Measurements from ENCODE around the gene FBXL13.
A peak's percentile ranks its signal among the peaks of the same experiment; 100 is the strongest.
"Not testable (repeated sequence)": the region's sequence is repeated elsewhere in the genome, so short reads cannot be mapped to it uniquely, and the experiment has no call there.

FBXL13 gene

DNA sequence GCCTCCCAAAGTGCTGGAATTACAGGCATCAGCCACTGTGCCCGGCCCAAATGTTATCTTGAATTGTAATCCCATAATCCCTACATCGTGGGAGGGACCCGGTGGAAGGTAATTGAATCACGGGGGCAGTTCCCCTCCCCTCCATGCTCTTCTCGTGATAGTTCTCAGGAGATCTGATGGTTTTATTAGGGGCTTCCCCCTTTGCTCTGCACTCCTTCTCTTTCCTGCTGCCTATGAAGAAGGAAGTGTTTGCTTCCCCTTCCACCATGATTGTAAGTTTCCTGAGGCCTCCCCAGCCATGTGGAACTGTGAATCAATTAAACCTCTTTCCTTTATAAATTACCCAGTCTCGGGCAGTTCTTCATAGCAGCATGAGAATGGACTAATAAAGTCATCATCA, 3.6 kb upstream of the FBXL13 start:
- not testable (repeated sequence) for DNase-seq

DNA sequence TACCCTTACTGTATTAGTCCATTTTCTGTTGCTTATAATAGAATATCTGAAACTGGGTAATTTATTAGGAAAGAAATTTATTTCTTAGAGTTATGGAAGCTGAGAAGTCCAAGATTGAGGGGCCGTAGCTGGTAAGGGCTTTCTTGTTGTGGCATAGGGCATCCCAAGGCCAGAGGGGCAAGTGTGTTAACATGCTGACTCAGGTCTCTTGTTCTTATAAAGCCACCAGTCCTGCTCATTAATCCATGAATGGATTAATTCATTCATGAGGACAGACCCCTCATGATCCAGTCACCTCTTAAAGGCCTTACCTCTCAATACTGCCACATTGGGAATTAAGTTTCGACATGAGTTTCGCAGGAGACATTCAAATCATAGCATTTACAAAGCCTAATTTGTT, 2.7 kb upstream of the FBXL13 start:
- no peak for DNase-seq

DNA sequence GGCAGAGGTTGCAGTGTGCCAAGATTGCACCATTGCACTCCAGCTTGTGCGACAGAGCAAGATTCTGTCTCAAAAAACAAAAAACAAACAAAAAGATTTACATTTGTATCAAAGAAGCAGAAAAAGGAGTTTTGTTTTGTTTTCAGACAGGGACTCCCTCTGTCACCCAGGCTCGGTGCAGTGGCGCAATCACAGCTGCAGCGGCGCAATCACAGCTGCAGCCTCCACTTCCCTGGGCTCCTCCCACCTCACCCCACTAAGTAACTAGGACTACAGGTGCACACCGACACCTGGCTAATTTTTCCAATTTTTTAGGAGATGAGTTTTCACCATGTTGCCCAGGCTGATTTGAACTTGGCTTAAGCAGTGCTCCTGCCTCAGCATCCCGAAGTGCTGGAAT, 2.2 kb upstream of the FBXL13 start:
- no peak for DNase-seq

DNA sequence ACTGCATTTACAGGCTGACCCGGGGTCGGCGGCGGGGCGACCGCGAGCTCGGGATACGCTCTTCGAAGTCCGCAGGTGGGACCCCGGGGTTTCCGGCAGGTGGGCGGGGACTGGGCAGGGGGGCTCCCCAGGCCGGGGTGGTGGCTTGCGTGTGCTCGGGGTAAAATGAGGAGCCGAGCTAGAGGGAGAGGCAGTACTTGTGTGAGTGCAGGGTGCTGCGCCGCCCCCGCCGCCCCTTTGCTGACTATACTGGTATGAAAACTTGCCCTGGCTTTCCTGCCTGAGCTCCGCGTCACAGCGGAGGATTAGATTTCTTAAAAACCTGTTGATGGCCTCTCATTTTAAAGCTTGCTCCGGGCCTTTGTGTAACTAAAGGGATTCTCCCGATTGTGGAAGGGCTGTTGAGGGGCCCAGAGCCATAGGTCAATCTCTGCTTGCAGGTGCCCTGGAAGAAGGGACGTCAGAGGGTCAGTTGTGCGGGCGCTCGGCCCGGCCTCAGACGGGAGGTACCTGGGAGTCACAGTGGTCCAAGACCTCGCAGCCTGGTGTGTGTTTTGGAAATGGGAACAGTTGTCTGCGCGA, 832 bp upstream of the FBXL13 start:
- no peak for DNase-seq

DNA sequence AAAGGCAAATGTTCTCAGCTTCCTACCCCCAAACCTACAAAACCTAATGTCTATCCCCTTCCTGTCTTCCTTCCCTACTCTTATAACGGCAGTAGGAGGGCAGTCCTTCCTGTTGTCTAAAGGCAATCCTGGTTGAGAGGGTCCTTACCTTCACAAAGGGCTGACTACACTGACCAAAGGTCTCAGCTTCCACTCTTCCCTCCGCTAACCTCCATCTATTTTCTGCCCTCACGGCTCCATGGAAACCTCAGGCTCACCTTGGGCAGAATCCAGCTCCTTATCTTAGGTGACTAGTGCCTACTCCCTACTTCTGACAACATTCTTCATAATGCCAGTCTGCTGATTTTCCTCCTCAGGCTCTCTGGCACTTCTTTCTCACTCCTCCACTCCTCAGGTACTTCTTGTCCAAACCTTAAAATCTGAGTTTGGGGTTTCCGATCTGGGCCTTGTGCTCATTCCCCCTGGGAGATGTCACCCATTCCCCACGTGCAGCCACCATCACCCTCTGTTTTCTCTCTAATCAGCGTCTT, 542 bp downstream of the FBXL13 start:
- no peak for DNase-seq

DNA sequence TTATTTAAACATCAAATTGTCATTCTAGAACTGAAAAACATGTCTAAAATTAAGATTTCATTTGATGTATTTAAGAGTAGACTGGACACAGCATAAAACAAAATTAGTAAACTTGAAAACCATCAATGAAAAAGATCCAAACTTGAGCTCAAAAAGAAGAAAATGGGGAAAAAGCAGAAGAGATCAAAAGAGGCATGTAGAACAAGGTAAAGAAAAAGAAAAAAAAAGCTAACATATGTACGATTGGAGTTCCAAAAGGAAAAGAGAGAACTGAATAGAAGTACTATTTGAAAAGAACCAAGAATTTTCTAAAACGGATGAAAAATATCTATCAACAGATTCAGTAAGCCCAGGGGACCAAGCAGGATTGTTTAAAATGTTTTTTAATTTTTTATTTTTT, 3.6 kb downstream of the FBXL13 start:
- no peak for DNase-seq

DNA sequence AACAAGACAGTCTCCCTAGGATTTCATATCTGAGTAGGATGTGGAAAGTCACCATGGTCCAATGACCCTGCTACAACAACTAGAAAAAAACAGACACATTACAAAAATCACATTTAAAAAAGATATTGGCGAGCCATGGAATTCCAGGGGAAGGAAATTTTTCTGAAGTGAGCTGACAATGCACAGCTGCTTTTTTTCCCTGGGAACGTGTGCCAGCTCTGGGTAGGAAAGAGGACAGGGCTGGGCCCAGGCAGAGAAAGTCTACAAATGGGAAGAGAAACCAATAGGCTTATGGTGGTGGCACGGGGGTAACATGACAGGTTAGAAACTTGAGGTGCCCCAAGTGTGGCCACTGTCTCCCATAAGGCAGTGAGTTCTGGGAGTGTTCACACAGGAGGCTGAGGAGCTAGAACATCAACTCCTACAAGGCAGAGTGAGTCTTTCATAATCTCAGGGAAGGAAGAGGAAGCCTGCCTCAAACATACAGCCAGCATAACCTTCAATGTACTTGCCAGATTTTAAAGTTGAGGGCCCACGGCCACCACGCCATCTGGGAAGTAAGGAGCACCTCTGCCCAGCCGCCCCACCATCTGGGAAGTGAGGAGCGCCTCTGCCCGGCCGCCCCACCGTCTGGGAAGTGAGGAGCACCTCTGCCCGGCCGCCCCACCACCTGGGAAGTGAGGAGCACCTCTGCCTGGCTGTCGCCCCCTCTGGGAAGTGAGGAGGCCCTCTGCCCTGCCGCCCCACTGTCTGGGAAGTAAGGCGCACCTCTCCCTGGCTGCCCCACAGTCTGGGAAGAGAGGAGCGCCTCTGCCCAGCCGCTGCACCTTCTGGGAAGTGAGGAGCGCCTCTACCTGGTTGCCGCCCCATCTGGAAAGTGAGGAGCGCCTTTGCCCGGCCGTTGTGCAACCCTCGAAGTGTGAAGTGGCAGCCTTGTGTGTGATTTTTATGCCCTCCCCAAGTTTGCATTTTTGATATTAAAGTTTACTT, 5.9 kb downstream of the FBXL13 start:
- no peak for DNase-seq

DNA sequence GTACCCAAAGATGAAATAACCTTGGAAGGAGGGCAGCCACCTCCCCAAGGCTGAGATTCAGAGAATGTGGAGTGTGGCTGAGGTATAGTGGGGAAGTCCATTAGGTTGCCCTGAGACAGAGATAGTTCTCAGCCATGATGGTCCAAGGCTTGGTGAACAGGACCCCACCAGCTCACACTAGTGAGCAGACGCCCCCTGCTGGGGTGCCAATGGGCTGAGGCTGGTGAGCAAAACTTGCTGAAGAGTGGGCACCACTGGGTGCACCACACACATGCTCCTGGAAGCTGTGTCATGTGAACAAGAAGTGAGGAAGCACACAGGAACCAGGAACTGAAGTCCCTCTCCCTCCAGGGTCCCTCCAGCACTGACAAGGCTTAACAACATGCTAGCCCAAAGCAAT, 8.9 kb downstream of the FBXL13 start:
- DNase-seq: peak; percentile 23

DNA sequence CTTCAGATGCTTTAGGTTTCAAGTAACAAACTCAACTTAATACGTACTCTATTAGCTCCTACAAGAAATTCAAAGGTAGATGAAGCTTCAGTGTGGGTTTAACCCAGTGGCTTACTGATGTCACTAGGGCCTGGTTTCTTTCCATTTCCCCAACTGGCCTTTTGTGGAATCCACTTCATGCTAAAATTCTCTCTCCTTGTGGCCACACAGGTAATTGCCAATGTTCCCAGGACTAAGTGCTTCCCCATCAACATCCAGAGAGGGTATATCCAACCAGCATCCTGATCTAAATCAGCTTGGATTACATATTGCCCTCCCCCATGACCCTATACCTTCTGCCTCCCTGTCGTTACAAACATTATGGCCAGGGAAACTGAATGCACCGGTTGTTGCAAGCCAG, 10.7 kb downstream of the FBXL13 start:
- no peak for DNase-seq

DNA sequence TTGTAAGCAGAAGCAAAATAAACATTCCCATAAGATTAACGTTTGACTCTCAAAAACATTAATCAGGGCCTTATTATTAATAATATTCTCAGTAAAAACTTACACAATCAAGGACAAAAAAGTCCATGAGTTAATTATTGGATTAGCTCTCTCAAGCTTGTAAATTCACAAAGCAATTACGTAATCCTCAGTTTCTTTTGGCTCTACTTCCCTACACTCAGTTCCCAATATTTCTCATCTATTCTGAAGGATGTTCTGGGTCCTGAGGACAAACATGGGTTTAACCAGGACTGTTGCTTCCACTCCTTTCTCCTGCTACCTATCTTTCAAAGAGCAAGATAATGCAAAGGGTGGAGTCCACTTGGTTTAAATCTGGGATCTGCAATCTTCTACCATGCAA, 15.1 kb downstream of the FBXL13 start:
- DNase-seq: no peak

DNA sequence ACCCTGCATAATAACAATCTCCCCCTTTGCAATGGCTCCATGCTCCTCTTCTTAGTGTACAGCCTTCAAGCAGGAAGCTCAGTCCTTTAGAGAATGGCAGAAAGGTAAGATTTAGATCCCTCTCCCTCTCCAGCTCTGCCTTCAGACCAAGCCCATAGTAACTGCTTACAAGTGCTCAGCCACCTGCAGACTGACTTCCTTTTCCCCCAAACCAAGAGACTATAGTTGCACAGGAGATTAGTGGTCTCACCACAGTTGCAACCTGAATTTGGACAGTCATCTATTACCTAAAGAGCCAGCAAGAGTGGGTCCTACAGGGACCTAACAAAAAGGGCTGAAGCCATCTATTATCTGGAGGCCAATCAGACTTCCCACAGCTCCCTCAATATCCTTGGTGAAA, 16.5 kb downstream of the FBXL13 start:
- no peak for DNase-seq

DNA sequence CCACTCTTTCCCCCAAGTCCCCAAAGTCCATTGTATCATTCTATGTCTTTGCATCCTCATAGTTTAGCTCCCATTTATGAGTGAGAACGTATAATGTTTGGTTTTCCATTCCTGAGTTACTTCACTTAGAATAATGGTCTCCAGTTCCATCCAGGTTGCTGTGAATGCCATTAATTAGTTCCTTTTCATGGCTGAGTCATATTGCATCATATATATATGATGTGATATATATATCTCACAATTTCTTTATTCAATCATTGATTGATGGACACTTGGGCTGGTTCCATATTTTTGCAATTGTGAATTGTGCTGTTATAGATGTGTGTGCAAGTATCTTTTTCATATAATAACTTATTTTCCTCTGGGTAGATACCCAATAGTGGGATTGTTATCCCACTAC, 18.6 kb downstream of the FBXL13 start:
- DNase-seq: not testable (repeated sequence)

DNA sequence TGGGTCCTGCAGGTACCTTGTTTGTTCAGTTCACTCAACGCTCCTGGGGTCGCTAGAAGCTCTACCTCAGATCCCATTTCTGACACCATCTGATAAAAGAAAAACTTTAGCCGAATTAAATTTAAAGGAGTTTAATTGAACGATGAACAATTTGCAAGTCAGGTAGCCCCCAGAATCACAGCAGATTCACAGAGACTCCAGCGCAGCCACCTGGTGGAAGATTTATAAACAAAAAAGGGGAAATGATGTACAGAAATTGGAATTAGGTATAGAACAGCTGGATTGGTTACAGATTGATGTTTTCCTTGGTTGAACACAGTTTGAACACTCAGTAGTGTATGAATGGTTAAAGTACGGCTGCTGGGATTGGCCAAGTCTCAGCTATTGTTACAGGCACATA, 23.1 kb downstream of the FBXL13 start:
- no peak for DNase-seq

DNA sequence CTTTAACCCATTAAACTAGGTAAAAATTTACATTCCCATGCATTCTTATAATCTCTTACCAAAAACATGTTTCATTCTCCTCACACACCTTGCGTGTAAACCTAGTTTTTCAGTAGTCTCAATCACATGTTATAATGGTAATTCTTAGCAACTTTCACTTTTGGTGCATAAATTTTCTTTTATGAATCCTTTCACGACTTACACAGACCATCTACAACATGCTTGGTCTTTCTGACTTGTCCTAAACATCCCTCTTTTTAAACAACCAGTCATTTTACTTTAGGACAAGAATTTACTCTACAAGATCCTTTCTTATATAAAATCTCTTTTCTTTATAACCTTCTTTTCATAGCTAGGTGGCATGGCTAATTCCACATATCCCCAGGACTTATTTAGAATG, 25.8 kb downstream of the FBXL13 start:
- DNase-seq: no peak

DNA sequence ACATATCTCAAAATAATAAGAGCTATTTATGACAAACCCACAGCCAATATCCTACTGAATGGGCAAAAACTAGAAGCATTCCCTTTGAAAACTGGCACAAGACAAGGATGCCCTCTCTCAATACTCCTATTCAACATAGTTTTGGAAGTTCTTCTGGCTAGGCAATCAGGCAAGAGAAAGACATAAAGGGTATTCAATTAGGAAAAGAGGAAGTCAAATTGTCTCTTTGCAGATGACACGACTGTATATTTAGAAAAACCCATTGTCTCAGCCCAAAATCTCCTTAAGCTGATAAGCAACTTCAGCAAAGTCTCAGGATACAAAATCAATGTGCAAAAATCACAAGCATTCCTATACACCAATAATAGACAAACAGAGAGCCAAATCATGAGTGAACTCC, 32.8 kb downstream of the FBXL13 start:
- DNase-seq: not testable (repeated sequence)

DNA sequence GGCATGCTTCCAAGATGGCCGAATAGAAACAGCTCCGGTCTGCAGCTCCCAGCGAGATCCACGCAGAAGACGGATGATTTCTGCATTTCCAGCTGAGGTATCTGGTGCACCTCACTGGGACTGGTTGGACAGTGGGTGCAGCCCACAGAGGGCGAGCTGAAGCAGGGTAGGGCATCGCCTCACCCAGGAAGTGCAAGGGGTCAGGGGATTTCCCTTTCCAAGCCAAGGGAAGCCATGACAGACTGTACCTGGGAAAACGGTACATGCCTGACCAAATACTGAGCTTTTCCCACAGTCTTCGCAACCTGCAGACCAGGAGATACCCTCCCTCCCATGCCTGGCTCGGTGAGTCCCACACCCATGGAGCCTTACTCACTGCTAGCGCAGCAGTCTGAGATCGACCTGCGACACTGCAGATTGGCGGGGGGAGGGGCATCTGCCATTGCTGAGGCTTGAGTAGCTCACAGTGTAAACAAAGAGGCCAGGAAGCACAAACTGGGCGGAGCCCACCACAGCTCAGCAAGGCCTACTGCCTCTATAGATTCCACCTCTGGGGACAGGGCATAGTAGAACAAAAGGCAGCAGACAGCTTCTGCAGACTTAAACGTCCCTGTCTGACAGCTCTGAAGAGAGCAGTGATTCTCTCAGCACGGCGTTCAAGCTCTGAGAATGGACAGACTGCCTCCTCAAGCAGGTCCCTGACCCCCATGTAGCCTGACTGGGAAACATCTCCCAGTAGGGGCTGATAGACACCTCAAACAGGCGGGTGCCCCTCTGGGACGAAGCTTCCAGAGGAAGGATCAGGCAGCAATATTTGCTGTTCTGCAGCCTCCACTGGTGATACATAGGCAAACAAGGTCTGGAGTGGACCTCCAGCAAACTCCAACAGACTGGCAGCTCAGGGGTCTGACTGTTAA, 36.5 kb downstream of the FBXL13 start:
- not testable (repeated sequence) for DNase-seq

DNA sequence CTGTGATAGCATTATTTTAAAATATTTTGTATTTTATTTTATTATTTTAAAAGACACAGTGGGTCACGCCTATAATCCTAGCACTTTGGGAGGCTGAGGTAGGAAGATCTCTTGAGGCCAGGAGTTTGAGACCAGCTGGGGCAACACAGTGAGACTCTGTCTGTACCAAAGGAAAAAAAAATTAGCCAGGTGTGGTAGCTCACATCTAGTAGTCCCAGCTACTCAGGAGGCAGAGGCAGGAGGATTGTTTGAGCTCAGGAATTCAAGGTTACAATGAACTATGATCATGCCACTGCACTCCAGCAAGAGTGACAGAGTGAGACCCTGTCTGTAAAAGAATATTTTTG, 37.1 kb downstream of the FBXL13 start:
- no peak for DNase-seq

DNA sequence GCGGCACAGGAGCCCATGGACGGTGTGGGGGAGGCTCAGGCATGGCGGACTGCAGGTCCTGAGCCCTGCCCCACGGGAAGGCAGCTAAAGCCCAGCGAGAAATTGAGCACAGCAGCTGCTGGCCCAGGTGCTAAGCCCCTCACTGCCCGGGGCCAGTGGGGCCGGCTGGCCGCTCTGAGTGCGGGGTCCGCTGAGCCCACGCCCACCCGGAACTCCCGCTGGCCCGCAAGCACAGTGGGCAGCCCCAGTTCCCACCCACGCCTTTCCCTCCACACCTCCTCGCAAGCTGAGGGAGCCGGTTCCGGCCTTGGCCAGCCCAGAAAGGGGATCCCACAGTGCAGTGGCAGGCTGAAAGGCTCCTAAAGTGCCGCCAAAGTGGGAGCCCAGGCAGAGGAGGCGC, 40.3 kb downstream of the FBXL13 start:
- DNase-seq: not testable (repeated sequence)

DNA sequence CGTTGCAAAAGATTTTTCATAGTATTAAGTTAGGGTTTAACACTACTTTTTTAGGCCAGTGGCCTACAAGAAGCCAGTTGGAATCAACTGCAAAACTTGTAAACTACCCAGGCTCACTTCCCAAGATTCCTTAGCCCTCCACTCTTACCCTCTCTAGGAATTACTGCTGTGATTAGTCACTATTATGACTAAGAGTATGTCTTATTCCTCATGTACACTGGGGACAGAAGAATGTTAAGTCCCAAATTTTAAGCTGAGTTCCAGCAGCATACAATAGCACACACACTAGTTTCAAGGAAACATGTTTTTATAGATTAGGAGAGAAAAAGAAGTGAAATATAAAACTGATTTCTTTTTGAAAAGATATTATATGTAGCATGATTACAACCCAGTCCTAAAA, 42.8 kb downstream of the FBXL13 start:
- DNase-seq: peak; percentile 26

DNA sequence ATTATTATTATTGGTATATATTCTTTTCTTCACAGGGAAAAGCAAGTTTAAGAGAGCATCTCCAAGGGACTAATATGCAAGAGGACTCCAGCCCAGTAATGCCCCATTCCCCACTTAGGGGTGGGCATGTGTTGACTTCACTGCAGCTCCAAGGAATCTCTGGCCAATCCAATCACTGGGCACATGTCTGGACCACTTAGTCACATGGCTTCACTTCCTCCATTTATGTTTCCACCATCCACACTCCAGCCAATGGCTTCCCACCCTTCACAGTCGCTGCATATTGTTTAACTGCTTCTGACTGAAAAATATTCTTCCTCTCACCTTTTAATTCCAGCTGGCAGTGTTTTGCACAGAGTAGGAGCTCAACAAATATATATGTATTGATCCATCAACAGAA, 43.6 kb downstream of the FBXL13 start:
- DNase-seq: no peak

DNA sequence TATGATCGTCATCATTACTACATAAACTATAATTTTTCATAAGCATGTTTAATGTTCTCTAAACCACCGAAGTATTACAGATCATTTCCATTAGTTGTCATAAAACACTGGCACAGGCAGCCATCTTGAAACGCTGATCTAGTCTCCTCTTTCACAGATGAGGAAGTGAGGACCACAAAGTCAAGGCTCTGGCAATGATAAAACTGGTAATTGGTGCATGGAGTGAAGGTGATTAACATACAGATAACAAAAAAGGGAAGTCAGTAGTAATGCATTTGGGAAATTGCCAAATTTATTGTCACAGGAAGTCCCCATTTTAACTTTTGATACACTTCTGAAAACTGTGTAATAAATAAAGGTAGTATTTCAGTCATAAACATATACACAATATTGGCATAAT, 49.3 kb downstream of the FBXL13 start:
- DNase-seq: no peak

DNA sequence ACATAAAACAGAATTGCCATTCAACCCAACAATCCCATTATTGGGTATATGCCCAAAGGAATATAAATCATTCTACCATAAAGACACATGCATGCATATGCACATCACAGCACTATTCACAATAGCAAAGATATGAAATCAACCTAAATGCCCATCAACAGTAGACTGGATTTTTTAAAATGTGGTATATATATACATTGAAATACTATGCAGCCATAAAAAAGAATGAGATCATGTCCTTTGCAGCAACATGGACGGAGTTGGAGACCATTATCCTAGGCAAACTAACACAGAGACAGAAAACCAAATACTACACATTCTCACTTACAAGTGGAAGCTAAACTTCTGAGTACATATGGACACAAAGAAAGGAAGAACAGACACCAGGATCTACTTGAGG, 51.0 kb downstream of the FBXL13 start:
- DNase-seq: not testable (repeated sequence)

DNA sequence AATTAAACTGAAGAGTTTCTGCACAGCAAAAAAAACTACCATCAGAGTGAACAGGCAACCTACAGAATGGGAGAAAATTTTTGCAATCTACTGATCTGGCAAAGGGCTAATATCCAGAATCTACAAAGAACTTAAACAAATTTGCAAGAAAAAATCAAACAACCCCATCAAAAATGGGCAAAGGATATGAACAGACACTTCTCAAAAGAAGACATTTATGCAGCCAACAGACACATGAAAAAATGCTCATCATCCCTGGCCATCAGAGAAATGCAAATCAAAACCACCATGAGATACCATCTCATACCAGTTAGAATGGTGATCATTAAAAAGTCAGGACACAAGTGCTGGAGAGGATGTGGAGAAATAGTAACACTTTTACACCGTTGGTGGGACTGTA, 53.1 kb downstream of the FBXL13 start:
- not testable (repeated sequence) for DNase-seq
